ENCODE results near the gene CPED1. TPM values are rescaled to one million over a fixed set of nuclear protein-coding genes. Genes with fewer than 3 reads are reported as not detected.

CPED1 gene
- total RNA-seq, 5 donors from 2014 or later (not counting 1 experiment from before 2014, with no cell fraction given) = 0.73 to 1.4 (median 0.96) TPM; not detected in 2

DNA sequence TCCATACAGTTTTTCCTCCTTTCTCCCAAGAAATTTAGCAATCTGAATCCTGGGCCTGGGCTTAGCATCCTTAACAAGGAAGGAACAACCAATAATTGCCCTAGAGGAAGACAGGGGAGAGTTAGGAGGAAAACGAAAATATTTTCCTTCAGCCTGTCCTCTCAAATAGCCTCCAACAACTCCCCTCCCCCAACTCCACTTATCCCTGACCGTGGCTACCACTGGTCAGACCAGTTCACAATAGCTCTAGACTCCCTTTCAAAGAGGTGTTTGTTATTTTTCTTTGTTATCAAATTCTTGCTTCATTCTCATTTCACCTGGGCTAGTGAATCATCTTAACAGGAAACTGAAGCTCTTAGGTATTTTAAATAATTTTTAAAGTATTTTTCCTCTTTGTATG is 114.1 kb downstream of the CPED1 start:
- Histone ChIP-seq H3K4me1 (ENCODE audit: control insufficient read depth in 1 of 2, extremely low read depth in 1 of 2, insufficient read depth in 2 of 2, low read length in 2 of 2) (no peaks in the 10 kb centered on the region), H3K9me3 (no peaks in the 10 kb centered on the region), H3K27ac (ENCODE audit: low read length) (no peak overlapping the region), H3K36me3 (ENCODE audit: control insufficient read depth in 2 of 2, extremely low read depth in 1 of 2, insufficient read depth in 1 of 2, low read length in 1 of 2) (no peaks in the 10 kb centered on the region), H3K27me3 (replicated peaks in 1 of 2; ENCODE audit: control insufficient read depth in 2 of 2, extremely low read depth in 1 of 2, insufficient read depth in 2 of 2, low read length in 1 of 2) (no peaks in the 10 kb centered on the region), H3K4me3 (ENCODE audit: control insufficient read depth in 1 of 2, extremely low read depth in 1 of 2, low read length in 1 of 2) (no peak overlapping the region)
- Mint-ChIP-seq H3K36me3 (no peaks in the 10 kb centered on the region), H3K4me3 (no peak overlapping the region), H3K27me3 (peaks cover 3 to 5% of the 10 kb centered on the region in 2 donors), H3K4me1 (no peaks in the 10 kb centered on the region), H3K27ac (no peak overlapping the region), H3K9me3 (no peaks in the 10 kb centered on the region)
- CTCF ChIA-PET = interaction anchor here in 1 of 2 donors (0.8 to 1.5 kb wide), 2 partner anchors 20 to 100 kb away, joined by 3 read pairs; no protein-coding TSS in a partner anchor
- POLR2A ChIA-PET = no interaction called here
- ATAC-seq (replicated peaks in 1 of 4) = no peak
- no CpG with 5 or more reads among the region's 2 CpGs for WGBS (ENCODE audit: insufficient coverage)
- no peak for DNase-seq

DNA sequence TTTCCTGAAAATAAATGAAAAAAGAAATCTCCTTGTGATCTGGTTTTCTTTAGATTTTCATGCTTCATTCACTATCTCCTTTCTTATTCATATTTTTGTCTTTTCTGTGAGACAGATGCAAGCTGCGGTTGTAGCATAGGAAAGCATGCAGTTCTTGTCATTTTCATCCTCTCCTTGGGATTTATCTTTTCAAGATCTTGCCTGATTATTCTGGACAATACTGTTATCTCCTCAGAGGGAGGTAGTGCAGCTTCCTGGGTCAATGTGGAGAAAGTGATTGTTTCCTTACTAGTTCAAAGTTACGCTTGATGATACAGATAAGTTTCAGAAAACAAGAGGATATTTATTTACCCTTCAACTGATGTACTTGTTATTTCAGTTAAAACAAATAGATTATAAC is 114.6 kb downstream of the CPED1 start:
- H3K4me1 ChIP-seq (ENCODE audit: control insufficient read depth in 1 of 2, extremely low read depth in 1 of 2, insufficient read depth in 2 of 2, low read length in 2 of 2) = no peaks in the 10 kb centered on the region
- WGBS (ENCODE audit: insufficient coverage) = no CpG with 5 or more reads among the region's 2 CpGs
- DNase-seq (no peak), ATAC-seq (replicated peaks in 1 of 4) (no peak)
- no peak overlapping the region for H3K4me3 ChIP-seq (ENCODE audit: control insufficient read depth in 1 of 2, extremely low read depth in 1 of 2, low read length in 1 of 2)
- ChIA-PET CTCF (interaction anchor here in 1 of 2 donors (0.8 to 1.5 kb wide), 2 partner anchors 21 to 101 kb away, joined by 3 read pairs; no protein-coding TSS in a partner anchor), POLR2A (interaction anchor here in 1 of 2 donors (0.6 kb wide), 1 partner anchor 107 kb away, joined by 3 read pairs; no protein-coding TSS in a partner anchor)
- no peak overlapping the region for H3K27ac ChIP-seq (ENCODE audit: low read length)
- no peaks in the 10 kb centered on the region for H3K27me3 ChIP-seq (replicated peaks in 1 of 2; ENCODE audit: control insufficient read depth in 2 of 2, extremely low read depth in 1 of 2, insufficient read depth in 2 of 2, low read length in 1 of 2)
- H3K36me3 ChIP-seq (ENCODE audit: control insufficient read depth in 2 of 2, extremely low read depth in 1 of 2, insufficient read depth in 1 of 2, low read length in 1 of 2) = no peaks in the 10 kb centered on the region
- Mint-ChIP-seq H3K9me3 (no peaks in the 10 kb centered on the region), H3K27ac (no peak overlapping the region), H3K4me1 (no peaks in the 10 kb centered on the region), H3K27me3 (peaks cover 3 to 5% of the 10 kb centered on the region in 2 donors), H3K4me3 (no peak overlapping the region), H3K36me3 (no peaks in the 10 kb centered on the region)
- H3K9me3 ChIP-seq = no peaks in the 10 kb centered on the region

DNA sequence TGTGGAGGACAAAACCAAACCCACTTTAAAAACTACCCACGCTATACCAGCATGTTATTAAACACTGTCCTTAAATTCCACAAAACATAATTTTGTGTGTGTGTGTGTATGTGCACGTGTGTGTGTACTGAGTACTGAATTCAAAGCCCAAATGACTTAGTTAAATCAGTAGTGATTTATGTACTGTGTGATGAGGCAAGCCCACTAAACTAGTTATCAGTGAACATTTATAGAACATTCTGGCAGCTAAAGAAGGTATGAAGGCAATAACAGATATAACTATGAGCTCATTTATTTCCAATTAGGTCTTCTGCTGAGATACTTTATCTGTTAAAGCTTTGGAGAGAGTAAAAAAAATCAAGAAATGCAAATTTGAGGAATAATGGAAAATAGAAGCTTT is 115.1 kb downstream of the CPED1 start:
- H3K4me3 ChIP-seq (ENCODE audit: control insufficient read depth in 1 of 2, extremely low read depth in 1 of 2, low read length in 1 of 2) = no peak overlapping the region
- no peaks in the 10 kb centered on the region for H3K4me1 Mint-ChIP-seq
- WGBS (ENCODE audit: insufficient coverage) = 50% methylated on average over 1 of the region's 2 CpGs
- no peaks in the 10 kb centered on the region for H3K4me1 ChIP-seq (ENCODE audit: control insufficient read depth in 1 of 2, extremely low read depth in 1 of 2, insufficient read depth in 2 of 2, low read length in 2 of 2)
- no peak for DNase-seq
- no peaks in the 10 kb centered on the region for H3K27me3 ChIP-seq (replicated peaks in 1 of 2; ENCODE audit: control insufficient read depth in 2 of 2, extremely low read depth in 1 of 2, insufficient read depth in 2 of 2, low read length in 1 of 2)
- H3K9me3 Mint-ChIP-seq = no peaks in the 10 kb centered on the region
- ChIA-PET POLR2A (interaction anchor here in 1 of 2 donors (0.6 kb wide), 1 partner anchor 108 kb away, joined by 3 read pairs; no protein-coding TSS in a partner anchor), CTCF (interaction anchor here in 1 of 2 donors (1.5 kb wide), 1 partner anchor 101 kb away, joined by 3 read pairs; no protein-coding TSS in a partner anchor)
- peaks cover 3 to 5% of the 10 kb centered on the region in 2 donors for H3K27me3 Mint-ChIP-seq
- H3K27ac ChIP-seq (ENCODE audit: low read length) = no peak overlapping the region
- H3K9me3 ChIP-seq = no peaks in the 10 kb centered on the region
- H3K36me3 ChIP-seq (ENCODE audit: control insufficient read depth in 2 of 2, extremely low read depth in 1 of 2, insufficient read depth in 1 of 2, low read length in 1 of 2) = no peaks in the 10 kb centered on the region
- no peak overlapping the region for H3K27ac Mint-ChIP-seq
- H3K4me3 Mint-ChIP-seq = no peak overlapping the region
- no peak for ATAC-seq (replicated peaks in 1 of 4)
- no peaks in the 10 kb centered on the region for H3K36me3 Mint-ChIP-seq

DNA sequence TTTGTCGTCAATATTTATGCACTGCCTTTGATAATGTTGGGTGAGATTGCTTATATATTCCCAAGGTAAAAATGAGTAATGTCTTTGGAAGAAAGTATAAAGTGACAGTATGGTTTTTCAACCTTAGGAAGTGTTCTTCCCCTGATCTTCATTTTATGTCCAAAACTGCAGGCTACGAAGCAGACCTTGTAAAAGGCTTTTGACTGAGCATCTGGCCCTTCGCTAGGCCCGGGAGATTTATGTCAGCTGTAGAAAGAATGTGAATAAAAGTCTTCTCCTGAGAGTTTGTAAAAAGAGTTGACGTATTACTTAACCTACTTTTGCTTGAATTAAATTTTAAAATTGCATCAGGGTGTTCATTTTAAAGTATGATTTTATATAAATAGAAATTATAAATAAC is 116.8 kb downstream of the CPED1 start:
- Histone ChIP-seq H3K27ac (ENCODE audit: low read length) (no peak overlapping the region), H3K36me3 (ENCODE audit: control insufficient read depth in 2 of 2, extremely low read depth in 1 of 2, insufficient read depth in 1 of 2, low read length in 1 of 2) (no peaks in the 10 kb centered on the region), H3K9me3 (no peaks in the 10 kb centered on the region), H3K4me3 (ENCODE audit: control insufficient read depth in 1 of 2, extremely low read depth in 1 of 2, low read length in 1 of 2) (no peak overlapping the region), H3K27me3 (replicated peaks in 1 of 2; ENCODE audit: control insufficient read depth in 2 of 2, extremely low read depth in 1 of 2, insufficient read depth in 2 of 2, low read length in 1 of 2) (no peaks in the 10 kb centered on the region), H3K4me1 (ENCODE audit: control insufficient read depth in 1 of 2, extremely low read depth in 1 of 2, insufficient read depth in 2 of 2, low read length in 2 of 2) (no peaks in the 10 kb centered on the region)
- no peak for ATAC-seq (replicated peaks in 1 of 4)
- H3K36me3 Mint-ChIP-seq = no peaks in the 10 kb centered on the region
- H3K27me3 Mint-ChIP-seq = peaks cover 9% of the 10 kb centered on the region in 2 donors
- no peak for DNase-seq
- POLR2A ChIA-PET = no interaction called here
- H3K27ac Mint-ChIP-seq = no peak overlapping the region
- no CpG with 5 or more reads among the region's 5 CpGs for WGBS (ENCODE audit: insufficient coverage)
- H3K4me3 Mint-ChIP-seq = no peak overlapping the region
- no peaks in the 10 kb centered on the region for H3K4me1 Mint-ChIP-seq
- CTCF ChIA-PET = interaction anchor here in 1 of 2 donors (0.5 kb wide), 1 partner anchor 79 kb away, joined by 3 read pairs; no protein-coding TSS in a partner anchor
- no peaks in the 10 kb centered on the region for H3K9me3 Mint-ChIP-seq

DNA sequence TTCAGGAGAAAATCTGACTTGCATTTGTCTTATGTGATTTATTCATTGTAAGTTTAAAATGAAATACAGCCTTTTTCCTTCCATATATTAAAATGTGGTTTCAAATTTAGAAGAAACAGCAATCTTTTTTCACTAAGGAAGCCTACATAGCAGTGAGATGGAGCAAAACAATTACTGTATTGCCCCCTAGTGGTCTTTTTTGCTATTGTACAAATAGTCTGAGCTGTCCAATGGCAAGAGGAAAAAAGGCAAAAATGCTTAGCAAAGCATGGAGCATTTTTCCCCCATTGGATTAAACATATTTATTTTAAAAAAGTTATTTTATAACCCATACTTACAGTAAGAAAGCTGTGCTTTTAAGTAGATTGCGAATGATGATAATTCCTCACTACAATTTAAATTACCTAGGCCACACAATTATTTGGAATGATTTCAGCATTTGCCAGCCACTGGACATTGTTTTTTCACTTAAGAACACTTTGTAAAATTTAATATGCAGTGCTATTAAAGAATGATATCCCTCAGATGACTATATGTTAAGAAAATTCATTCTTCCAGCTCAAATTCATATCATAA is 119.5 kb downstream of the CPED1 start:
- peaks cover 7 to 14% of the 10 kb centered on the region in 2 donors for H3K27me3 Mint-ChIP-seq
- H3K27ac Mint-ChIP-seq = no peak overlapping the region
- no peaks in the 10 kb centered on the region for H3K4me1 Mint-ChIP-seq
- Histone ChIP-seq H3K27ac (ENCODE audit: low read length) (no peak overlapping the region), H3K4me1 (ENCODE audit: control insufficient read depth in 1 of 2, extremely low read depth in 1 of 2, insufficient read depth in 2 of 2, low read length in 2 of 2) (no peaks in the 10 kb centered on the region), H3K36me3 (ENCODE audit: control insufficient read depth in 2 of 2, extremely low read depth in 1 of 2, insufficient read depth in 1 of 2, low read length in 1 of 2) (no peaks in the 10 kb centered on the region), H3K9me3 (no peaks in the 10 kb centered on the region), H3K27me3 (replicated peaks in 1 of 2; ENCODE audit: control insufficient read depth in 2 of 2, extremely low read depth in 1 of 2, insufficient read depth in 2 of 2, low read length in 1 of 2) (no peaks in the 10 kb centered on the region), H3K4me3 (ENCODE audit: control insufficient read depth in 1 of 2, extremely low read depth in 1 of 2, low read length in 1 of 2) (no peak overlapping the region)
- ATAC-seq (replicated peaks in 1 of 4) (peak in 3 of 4 experiments; percentile 62 to 81 (median 66)), DNase-seq (peak in 1 of 35 experiments; percentile 66)
- CTCF ChIA-PET = interaction anchor here (0.6 to 3.9 kb wide), 23 partner anchors 8 to 888 kb away, joined by 3 to 15 read pairs (median 3); no protein-coding TSS in a partner anchor
- WGBS (ENCODE audit: insufficient coverage) = no CpG with 5 or more reads among the region's 1 CpG
- no peaks in the 10 kb centered on the region for H3K36me3 Mint-ChIP-seq
- POLR2A ChIA-PET = interaction anchor here in 1 of 2 donors (0.5 to 0.6 kb wide), 3 partner anchors 28 to 1888 kb away, joined by 3 to 4 read pairs (median 3); partner anchors contain the start of genes ING3 and TAS2R16
- H3K4me3 Mint-ChIP-seq = no peak overlapping the region
- H3K9me3 Mint-ChIP-seq = no peaks in the 10 kb centered on the region

DNA sequence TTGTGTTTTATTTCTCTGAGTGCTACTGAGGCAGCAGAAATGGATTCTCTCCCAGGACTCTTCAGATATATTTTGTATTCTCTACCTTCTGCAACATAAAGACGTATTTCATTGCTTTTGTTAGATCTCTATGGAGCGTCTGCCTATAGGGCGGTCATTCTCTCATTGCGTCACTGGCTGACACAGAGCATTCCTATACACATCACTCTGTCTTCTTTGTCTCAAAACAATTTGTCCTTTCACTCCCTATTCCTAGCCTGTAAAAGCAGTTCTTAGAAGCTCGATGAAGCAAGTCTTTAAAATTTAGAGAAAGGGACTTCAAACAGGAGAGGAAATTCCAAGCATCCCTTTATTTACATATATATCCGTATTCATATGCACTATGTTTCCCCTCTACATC is 120.6 kb downstream of the CPED1 start:
- H3K4me1 Mint-ChIP-seq = no peaks in the 10 kb centered on the region
- no peaks in the 10 kb centered on the region for H3K36me3 ChIP-seq (ENCODE audit: control insufficient read depth in 2 of 2, extremely low read depth in 1 of 2, insufficient read depth in 1 of 2, low read length in 1 of 2)
- no peak for ATAC-seq (replicated peaks in 1 of 4)
- peaks cover 7 to 14% of the 10 kb centered on the region in 2 donors for H3K27me3 Mint-ChIP-seq
- H3K4me1 ChIP-seq (ENCODE audit: control insufficient read depth in 1 of 2, extremely low read depth in 1 of 2, insufficient read depth in 2 of 2, low read length in 2 of 2) = no peaks in the 10 kb centered on the region
- no peaks in the 10 kb centered on the region for H3K36me3 Mint-ChIP-seq
- no peak overlapping the region for H3K4me3 Mint-ChIP-seq
- no peak overlapping the region for H3K4me3 ChIP-seq (ENCODE audit: control insufficient read depth in 1 of 2, extremely low read depth in 1 of 2, low read length in 1 of 2)
- 100% methylated on average over 3 of the region's 6 CpGs for WGBS (ENCODE audit: insufficient coverage)
- ChIA-PET POLR2A (interaction anchor here in 1 of 2 donors (0.6 kb wide), 1 partner anchor 110 kb away, joined by 3 read pairs; no protein-coding TSS in a partner anchor), CTCF (interaction anchor here (1.1 to 3.9 kb wide), 5 partner anchors 9 to 123 kb away, joined by 3 to 15 read pairs (median 8); no protein-coding TSS in a partner anchor)
- H3K27ac ChIP-seq (ENCODE audit: low read length) = no peak overlapping the region
- H3K27ac Mint-ChIP-seq = no peak overlapping the region
- no peaks in the 10 kb centered on the region for H3K9me3 Mint-ChIP-seq
- H3K27me3 ChIP-seq (replicated peaks in 1 of 2; ENCODE audit: control insufficient read depth in 2 of 2, extremely low read depth in 1 of 2, insufficient read depth in 2 of 2, low read length in 1 of 2) = no peaks in the 10 kb centered on the region
- no peak for DNase-seq
- H3K9me3 ChIP-seq = no peaks in the 10 kb centered on the region
